NT2/D1 (cell line): ENCODE data around the gene NR3C1.

ENCODE experiments used
- SUZ12 ChIP-seq: IDR thresholded peaks from 2 replicates; pipeline ENCODE4 v1.6.1; 2011; ENCODE audit not compliant: insufficient read length, insufficient read depth; ENCODE audit errors: extremely low read depth
- YY1 ChIP-seq: IDR thresholded peaks from 2 replicates; pipeline ENCODE4 v1.6.1; 2011; ENCODE audit not compliant: insufficient read length, insufficient read depth

DNA sequence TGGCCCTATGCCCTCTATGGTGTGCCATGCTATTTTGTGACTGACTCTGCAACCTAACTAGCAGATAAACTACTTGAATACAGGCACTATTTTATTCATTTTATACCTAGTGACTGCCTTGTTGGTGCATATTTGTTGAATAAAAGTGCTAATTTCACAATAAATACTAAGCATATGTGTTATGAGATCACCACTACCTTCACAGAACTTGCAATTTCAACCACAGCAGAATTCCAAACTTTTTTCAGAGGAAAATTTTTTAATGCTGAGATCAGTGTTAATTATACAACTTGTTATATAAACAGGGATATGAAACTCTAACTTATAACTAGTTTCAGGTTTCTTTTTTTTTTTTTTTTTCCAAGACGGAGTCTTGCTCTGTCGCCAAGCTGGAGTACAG is 94.8 kb downstream of the NR3C1 start:
- TF ChIP-seq YY1 (no peak), SUZ12 (no peak)
